ENCODE results near the gene MYRIP. TPM values are rescaled to one million over a fixed set of nuclear protein-coding genes. Genes with fewer than 3 reads are reported as not detected.
A peak's percentile ranks its signal among the peaks of the same experiment; 100 is the strongest.

Gene MYRIP
- total RNA-seq: 0.21 and 0.36 TPM in 2 replicates
- polyA plus RNA-seq: 0.55 and 0.60 TPM in 2 replicates

GRCh38 chr3:39809181-39809994 is at the start of gene MYRIP:
Gene MYRIP (plus strand): TSS chr3:39809609. CDS start chr3:39900817, 91,208 bp downstream.
- no peaks in the 10 kb centered on the region for H3K9me3 ChIP-seq (ENCODE audit: low read depth)

DNA sequence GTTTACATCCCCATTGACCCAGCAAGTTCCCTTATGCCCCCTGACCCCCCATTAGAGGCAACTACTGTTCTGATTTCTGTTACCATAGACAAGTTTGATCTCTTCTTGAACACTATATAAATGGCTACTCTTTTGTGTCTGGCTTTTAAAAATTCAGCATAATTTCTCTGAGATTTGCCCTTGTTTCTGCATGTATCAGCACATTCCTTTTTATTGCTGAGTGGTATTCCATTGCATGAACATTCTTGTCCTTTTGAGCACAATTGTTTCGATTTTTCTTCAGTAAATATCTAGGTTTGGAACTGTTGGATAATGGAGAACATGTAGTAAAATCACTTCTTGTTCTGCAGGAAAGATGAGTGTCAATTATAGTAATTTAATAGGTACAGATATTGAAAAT is 49.1 kb upstream of the MYRIP start:
- DNase-seq (ENCODE audit: low read depth in 1 of 2, low spot score in 1 of 2): no peak
- H3K36me3 ChIP-seq: no peaks in the 10 kb centered on the region
- no peaks in the 10 kb centered on the region for H3K27me3 ChIP-seq
- H3K4me3 ChIP-seq: no peak overlapping the region
- no peaks in the 10 kb centered on the region for H3K4me1 ChIP-seq (ENCODE audit: low read depth)
- H3K9me3 ChIP-seq (ENCODE audit: low read depth): no peaks in the 10 kb centered on the region
- TF ChIP-seq, protein P1, sequence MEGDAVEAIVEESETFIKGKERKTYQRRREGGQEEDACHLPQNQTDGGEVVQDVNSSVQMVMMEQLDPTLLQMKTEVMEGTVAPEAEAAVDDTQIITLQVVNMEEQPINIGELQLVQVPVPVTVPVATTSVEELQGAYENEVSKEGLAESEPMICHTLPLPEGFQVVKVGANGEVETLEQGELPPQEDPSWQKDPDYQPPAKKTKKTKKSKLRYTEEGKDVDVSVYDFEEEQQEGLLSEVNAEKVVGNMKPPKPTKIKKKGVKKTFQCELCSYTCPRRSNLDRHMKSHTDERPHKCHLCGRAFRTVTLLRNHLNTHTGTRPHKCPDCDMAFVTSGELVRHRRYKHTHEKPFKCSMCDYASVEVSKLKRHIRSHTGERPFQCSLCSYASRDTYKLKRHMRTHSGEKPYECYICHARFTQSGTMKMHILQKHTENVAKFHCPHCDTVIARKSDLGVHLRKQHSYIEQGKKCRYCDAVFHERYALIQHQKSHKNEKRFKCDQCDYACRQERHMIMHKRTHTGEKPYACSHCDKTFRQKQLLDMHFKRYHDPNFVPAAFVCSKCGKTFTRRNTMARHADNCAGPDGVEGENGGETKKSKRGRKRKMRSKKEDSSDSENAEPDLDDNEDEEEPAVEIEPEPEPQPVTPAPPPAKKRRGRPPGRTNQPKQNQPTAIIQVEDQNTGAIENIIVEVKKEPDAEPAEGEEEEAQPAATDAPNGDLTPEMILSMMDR (IDR thresholded peaks at IDR 0.05; ENCODE audit: low read depth, low read length): no peak
- no peak overlapping the region for H3K27ac ChIP-seq

More at GRCh38 chr3:39809181-39809994, at the start of gene MYRIP:
- no peaks in the 10 kb centered on the region for H3K4me1 ChIP-seq (ENCODE audit: low read depth)
- peak within 1 kb of the TSS; percentile 55 for H3K4me3 ChIP-seq
- no peak within 1 kb of the TSS for H3K27ac ChIP-seq
- TF ChIP-seq, protein P1 (IDR thresholded peaks at IDR 0.05; ENCODE audit: low read depth, low read length): no peak
- DNase-seq (ENCODE audit: low read depth in 1 of 2, low spot score in 1 of 2): peak; percentile 38 to 91
- H3K36me3 ChIP-seq: no peaks in the 10 kb centered on the region
- peaks cover 94% of the 10 kb centered on the region for H3K27me3 ChIP-seq

DNA sequence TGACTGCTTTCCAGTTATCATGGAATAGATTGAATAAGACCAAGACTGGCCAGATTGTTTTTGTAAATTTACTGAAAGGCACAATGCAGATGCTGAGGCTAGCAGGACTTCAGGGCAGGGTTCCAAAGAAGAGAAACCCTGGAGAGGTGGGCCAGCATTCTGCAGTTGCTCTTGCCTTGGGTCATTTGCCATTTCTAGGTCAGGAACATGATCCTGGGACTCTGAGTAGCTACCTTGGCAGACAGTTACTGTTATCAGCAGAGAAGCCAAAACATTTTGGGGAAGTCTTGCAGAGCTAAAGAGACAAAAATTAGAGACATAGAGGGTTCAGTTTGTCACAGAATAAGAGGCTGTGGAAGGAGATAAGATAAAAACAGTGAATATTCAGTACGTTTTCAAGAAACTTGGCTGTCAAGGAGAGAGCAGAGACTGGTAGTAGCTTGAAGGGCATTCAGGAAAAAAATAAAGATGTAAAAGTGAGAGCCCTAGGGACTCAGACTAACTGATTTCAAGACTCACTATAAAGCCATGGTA is 46.8 kb upstream of the MYRIP start:
- Histone ChIP-seq H3K9me3 (ENCODE audit: low read depth) (no peaks in the 10 kb centered on the region), H3K27ac (no peak overlapping the region), H3K27me3 (no peaks in the 10 kb centered on the region), H3K36me3 (no peaks in the 10 kb centered on the region), H3K4me3 (no peak overlapping the region), H3K4me1 (ENCODE audit: low read depth) (no peaks in the 10 kb centered on the region)
- DNase-seq (ENCODE audit: low read depth in 1 of 2, low spot score in 1 of 2): no peak
- TF ChIP-seq, protein P1 (IDR thresholded peaks at IDR 0.05; ENCODE audit: low read depth, low read length): no peak

GRCh38 chr3:39763390-39763789 is 46.0 kb upstream of the MYRIP start:
- TF ChIP-seq, protein P1 (IDR thresholded peaks at IDR 0.05; ENCODE audit: low read depth, low read length): no peak
- H3K4me3 ChIP-seq: no peak overlapping the region
- no peaks in the 10 kb centered on the region for H3K4me1 ChIP-seq (ENCODE audit: low read depth)
- DNase-seq (ENCODE audit: low read depth in 1 of 2, low spot score in 1 of 2): no peak
- H3K27ac ChIP-seq: no peak overlapping the region
- no peaks in the 10 kb centered on the region for H3K9me3 ChIP-seq (ENCODE audit: low read depth)
- no peaks in the 10 kb centered on the region for H3K36me3 ChIP-seq
- H3K27me3 ChIP-seq: no peaks in the 10 kb centered on the region

GRCh38 chr3:39765575-39765974 is 43.8 kb upstream of the MYRIP start:
- no peak overlapping the region for H3K4me3 ChIP-seq
- no peaks in the 10 kb centered on the region for H3K9me3 ChIP-seq (ENCODE audit: low read depth)
- H3K36me3 ChIP-seq: no peaks in the 10 kb centered on the region
- no peaks in the 10 kb centered on the region for H3K4me1 ChIP-seq (ENCODE audit: low read depth)
- TF ChIP-seq, protein P1 (IDR thresholded peaks at IDR 0.05; ENCODE audit: low read depth, low read length): no peak
- no peaks in the 10 kb centered on the region for H3K27me3 ChIP-seq
- no peak for DNase-seq (ENCODE audit: low read depth in 1 of 2, low spot score in 1 of 2)
- no peak overlapping the region for H3K27ac ChIP-seq
